Measurements from ENCODE around the gene SPDYE4. TPM values are rescaled to one million over a fixed set of nuclear protein-coding genes. Genes with fewer than 3 reads are reported as not detected.

The SPDYE4 gene
- total RNA-seq, 2 donors from 2014 or later = 0.91 TPM; not detected in 1

DNA sequence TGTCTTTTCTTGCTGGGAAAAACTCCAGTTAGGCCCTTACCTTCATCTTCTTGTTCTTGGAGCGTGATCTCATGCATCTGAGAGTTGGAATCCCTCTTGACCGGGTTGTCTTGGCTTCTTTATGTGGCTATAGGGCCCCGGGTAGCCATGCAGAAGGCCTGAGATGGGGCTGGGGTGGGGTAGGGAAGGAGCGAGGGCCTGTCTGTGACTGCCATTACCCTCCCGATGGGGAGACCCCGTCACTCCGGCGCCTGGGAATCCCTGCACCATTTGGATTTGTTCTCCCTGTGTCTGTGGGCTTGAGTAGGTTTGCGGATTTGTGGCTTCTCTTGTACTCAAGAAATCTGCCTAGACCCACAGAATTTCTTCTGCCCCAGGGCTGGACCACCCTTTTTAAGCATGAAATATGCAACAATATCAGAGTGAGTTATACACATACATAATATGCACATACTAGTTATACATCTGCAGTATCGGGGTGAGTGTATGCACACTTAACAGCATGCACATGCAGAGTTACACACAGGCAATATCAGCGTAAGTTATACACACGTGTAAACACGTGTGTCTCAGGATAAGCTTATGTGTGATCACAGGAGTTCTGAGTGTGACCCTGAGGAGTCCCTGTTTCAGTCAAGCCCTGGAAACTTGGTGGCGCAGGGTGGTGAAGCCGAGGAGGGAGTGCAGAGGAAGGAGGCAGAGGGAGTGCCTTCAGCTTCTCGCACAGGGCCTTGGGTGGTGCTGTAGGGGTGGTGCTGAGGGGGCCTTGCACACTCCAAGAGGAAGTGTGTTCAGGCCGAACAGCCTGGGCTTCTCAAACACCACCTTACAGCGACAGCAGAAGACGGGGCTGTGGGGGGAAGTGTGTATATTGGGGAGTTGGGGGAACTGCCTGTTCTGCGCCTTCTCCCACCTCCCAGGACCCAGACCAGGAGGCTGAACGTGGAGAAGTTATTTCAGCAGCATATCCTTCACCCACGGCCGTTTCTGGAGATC is 32.2 kb downstream of the SPDYE4 start:
- DNase-seq (ENCODE audit: low spot score) = no peak

DNA sequence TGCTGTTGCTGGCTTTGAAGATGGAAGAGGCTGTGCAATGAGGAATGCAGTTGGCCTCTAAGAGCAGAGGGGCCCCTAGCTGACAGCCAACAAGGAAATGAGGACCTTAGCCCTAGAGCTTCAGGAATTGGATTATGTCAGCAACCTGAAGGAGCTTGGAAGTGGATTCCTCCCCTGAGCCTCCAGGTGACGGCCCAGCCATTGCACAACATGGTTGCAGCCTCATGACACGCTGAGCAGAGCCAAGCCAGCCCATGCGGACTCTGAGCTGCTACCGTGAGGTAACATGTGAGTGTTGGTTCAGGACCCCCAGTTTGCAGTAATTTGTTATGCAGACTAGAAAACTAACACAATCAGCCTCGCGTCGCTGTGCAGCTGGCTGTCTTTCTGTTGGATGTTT is 33.9 kb downstream of the SPDYE4 start:
- Histone ChIP-seq H3K27ac (no peak overlapping the region), H3K36me3 (no peaks in the 10 kb centered on the region), H3K27me3 (replicated peaks; ENCODE audit: insufficient read depth) (no peaks in the 10 kb centered on the region), H3K4me3 (no peak overlapping the region), H3K9me3 (no peaks in the 10 kb centered on the region), H3K4me1 (replicated peaks) (no peaks in the 10 kb centered on the region)
- TF ChIP-seq POLR2A (IDR thresholded peaks at IDR 0.05) = no peak
- TF ChIP-seq POLR2AphosphoS5 (IDR thresholded peaks at IDR 0.05) = no peak
- TF ChIP-seq, protein P1, sequence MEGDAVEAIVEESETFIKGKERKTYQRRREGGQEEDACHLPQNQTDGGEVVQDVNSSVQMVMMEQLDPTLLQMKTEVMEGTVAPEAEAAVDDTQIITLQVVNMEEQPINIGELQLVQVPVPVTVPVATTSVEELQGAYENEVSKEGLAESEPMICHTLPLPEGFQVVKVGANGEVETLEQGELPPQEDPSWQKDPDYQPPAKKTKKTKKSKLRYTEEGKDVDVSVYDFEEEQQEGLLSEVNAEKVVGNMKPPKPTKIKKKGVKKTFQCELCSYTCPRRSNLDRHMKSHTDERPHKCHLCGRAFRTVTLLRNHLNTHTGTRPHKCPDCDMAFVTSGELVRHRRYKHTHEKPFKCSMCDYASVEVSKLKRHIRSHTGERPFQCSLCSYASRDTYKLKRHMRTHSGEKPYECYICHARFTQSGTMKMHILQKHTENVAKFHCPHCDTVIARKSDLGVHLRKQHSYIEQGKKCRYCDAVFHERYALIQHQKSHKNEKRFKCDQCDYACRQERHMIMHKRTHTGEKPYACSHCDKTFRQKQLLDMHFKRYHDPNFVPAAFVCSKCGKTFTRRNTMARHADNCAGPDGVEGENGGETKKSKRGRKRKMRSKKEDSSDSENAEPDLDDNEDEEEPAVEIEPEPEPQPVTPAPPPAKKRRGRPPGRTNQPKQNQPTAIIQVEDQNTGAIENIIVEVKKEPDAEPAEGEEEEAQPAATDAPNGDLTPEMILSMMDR (IDR thresholded peaks at IDR 0.05) = no peak
- intact Hi-C loops (cut with DNase I) = no loop called here
- 97% methylated on average over 7 of the region's 7 CpGs for WGBS
- no peak for DNase-seq (ENCODE audit: low spot score)

More for the DNA sequence above, 32.2 kb downstream of the SPDYE4 start:
- H3K36me3 ChIP-seq = no peaks in the 10 kb centered on the region
- H3K9me3 ChIP-seq = no peaks in the 10 kb centered on the region
- H3K27ac ChIP-seq = no peak overlapping the region
- H3K4me1 ChIP-seq (replicated peaks) = no peaks in the 10 kb centered on the region
- no peaks in the 10 kb centered on the region for H3K27me3 ChIP-seq (replicated peaks; ENCODE audit: insufficient read depth)
- 85% methylated on average over 23 of the region's 23 CpGs for WGBS
- no peak overlapping the region for H3K4me3 ChIP-seq
- TF ChIP-seq POLR2A (IDR thresholded peaks at IDR 0.05) = no peak
- TF ChIP-seq, protein P1 (IDR thresholded peaks at IDR 0.05) = no peak
- TF ChIP-seq POLR2AphosphoS5 (IDR thresholded peaks at IDR 0.05) = no peak
- intact Hi-C loops (cut with DNase I) = no loop called here

- H3K9me3 ChIP-seq = no peaks in the 10 kb centered on the region
- WGBS = 88% methylated on average over 9 of the region's 9 CpGs
- H3K27ac ChIP-seq = no peak overlapping the region
- intact Hi-C loops (cut with DNase I) = no loop called here
- H3K27me3 ChIP-seq (replicated peaks; ENCODE audit: insufficient read depth) = no peaks in the 10 kb centered on the region
- TF ChIP-seq POLR2AphosphoS5 (IDR thresholded peaks at IDR 0.05) = no peak
- TF ChIP-seq POLR2A (IDR thresholded peaks at IDR 0.05) = no peak
- TF ChIP-seq, protein P1 (IDR thresholded peaks at IDR 0.05) = no peak
- no peaks in the 10 kb centered on the region for H3K36me3 ChIP-seq
- no peaks in the 10 kb centered on the region for H3K4me1 ChIP-seq (replicated peaks)
- no peak for DNase-seq (ENCODE audit: low spot score)
- no peak overlapping the region for H3K4me3 ChIP-seq
Measured at GRCh38 chr17:8720596-8720995, 37.8 kb downstream of the SPDYE4 start.

- no peak overlapping the region for H3K4me3 ChIP-seq
- no peak for TF ChIP-seq POLR2AphosphoS5 (IDR thresholded peaks at IDR 0.05)
- TF ChIP-seq, protein P1 (IDR thresholded peaks at IDR 0.05) = no peak
- TF ChIP-seq POLR2A (IDR thresholded peaks at IDR 0.05) = no peak
- WGBS = 86% methylated on average over 5 of the region's 5 CpGs
- H3K27me3 ChIP-seq (replicated peaks; ENCODE audit: insufficient read depth) = no peaks in the 10 kb centered on the region
- no peak overlapping the region for H3K27ac ChIP-seq
- no peaks in the 10 kb centered on the region for H3K36me3 ChIP-seq
- intact Hi-C loops (cut with DNase I) = no loop called here
- no peak for DNase-seq (ENCODE audit: low spot score)
- no peaks in the 10 kb centered on the region for H3K9me3 ChIP-seq
- H3K4me1 ChIP-seq (replicated peaks) = no peaks in the 10 kb centered on the region
Measured at GRCh38 chr17:8719291-8720246, 38.8 kb downstream of the SPDYE4 start.

All from prostate gland (tissue), 2 donors.